NCI-H2107 treated with DMSO at 0.1 percent for 48 hours (cell line): ENCODE measurements around the gene LAMC1.
A peak's percentile ranks its signal among the peaks of the same experiment; 100 is the strongest.

Experiments
- DNase-seq: peaks from one replicate; lab custom pipeline; 2025; ENCODE audit not compliant: unreplicated experiment; lab: John Stamatoyannopoulos, UW

Gene LAMC1

DNA sequence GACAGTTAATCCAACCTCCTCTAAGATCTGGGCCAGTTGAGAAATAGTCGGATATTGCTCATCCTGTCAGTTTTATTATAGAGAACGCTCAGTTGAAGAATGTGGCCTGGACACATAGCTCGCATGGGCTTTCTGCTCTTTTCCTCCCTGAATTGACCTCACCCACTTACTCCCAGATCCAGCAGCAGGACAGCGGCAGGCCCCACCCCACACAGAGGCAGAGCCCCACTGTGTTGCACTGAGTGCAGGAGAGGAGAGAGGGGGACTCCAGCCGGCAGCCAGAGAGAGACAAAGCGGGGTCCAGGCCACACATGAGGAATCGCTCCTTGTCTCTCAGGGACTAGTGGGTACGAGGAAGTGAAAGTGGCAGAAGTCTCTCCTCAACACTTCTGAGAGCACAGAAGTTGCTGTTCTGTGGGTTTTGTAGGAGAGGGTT, 78.6 kb downstream of the LAMC1 start:
- no peak for DNase-seq

DNA sequence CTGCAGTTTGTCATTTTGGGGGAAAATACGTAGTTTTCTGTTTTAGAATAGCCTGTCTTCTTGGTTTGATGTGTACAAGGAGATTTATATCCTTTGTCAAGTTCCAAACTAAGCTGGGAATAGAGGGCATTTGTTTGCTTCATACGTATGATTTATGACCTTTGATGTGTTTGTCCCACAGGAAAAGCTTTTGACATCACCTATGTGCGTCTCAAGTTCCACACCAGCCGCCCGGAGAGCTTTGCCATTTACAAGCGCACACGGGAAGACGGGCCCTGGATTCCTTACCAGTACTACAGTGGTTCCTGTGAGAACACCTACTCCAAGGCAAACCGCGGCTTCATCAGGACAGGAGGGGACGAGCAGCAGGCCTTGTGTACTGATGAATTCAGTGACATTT, 79.9 kb downstream of the LAMC1 start:
- DNase-seq: peak; percentile 80

DNA sequence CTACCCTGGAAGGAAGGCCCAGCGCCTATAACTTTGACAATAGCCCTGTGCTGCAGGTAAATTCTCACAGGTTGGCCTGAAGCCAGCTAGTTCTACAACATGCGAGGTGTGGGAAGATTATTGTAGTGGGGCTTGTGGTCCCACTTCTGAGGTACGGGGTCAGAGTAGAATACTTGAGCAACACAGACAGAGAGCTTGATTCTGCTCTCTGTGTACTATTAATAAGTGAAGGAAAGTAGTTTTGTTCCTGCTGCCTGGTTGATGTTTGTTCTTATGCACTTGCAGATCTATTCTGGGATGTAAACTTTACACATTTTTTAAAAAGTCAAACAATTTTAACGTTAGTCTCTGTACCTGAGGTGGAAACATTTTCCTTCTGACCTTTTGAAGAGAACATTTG, 80.4 kb downstream of the LAMC1 start:
- DNase-seq: no peak

DNA sequence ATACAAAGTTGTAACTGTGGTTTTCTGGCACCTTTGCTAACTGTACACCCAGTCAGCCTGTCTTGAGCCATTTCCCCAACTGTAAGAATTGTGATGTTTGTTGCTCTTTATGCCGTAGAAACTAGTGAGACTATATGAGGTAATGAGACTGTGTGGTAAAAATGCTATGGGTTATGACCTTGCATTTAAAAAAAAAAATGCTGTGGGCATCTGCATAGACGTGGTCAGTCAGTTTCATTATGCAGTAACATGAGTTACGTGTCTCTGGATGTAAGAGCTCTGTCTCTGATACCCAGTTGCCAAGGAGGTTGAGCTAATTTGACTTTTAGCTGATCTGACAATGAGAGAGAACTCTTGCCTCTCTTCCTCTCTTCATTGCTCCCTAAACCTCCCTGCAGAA, 82.2 kb downstream of the LAMC1 start:
- DNase-seq: no peak

DNA sequence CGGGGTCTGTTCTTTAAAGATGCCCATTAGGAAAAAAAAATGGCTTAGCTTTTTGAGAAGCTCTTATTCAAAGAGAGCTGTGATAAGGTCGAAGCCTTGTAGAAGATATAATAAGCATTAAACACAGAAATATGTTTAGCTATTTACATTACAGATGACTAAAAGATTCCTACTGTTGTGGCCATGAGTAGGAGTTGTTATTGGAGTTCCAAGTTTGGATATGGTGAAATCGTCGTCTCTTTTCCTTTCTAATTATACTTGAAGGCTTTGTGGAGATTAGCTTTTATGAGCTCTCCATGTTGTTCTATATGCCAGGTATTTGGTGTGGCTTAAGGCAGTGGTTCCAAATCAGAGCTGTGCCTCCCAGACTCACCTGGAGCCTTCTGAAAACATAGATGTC, 82.9 kb downstream of the LAMC1 start:
- DNase-seq: no peak

DNA sequence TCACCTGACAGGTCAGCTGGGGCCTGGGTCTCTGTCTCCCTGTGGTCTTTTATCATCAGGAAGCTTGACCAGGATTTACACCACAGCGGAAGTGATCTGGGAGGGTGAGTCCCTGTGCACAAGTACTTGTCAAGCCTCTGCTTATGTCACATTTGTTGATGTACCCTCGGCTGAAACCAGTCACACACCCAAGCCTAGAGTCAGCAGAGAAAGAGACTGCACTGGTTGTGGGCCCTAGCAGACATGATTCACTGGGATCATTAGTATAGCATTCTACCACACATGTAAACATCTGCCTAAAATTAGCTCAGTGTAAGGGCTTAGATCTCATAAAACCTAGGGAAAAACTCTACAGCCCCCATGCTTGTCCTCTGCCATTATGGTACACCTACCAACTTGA, 83.5 kb downstream of the LAMC1 start:
- no peak for DNase-seq

DNA sequence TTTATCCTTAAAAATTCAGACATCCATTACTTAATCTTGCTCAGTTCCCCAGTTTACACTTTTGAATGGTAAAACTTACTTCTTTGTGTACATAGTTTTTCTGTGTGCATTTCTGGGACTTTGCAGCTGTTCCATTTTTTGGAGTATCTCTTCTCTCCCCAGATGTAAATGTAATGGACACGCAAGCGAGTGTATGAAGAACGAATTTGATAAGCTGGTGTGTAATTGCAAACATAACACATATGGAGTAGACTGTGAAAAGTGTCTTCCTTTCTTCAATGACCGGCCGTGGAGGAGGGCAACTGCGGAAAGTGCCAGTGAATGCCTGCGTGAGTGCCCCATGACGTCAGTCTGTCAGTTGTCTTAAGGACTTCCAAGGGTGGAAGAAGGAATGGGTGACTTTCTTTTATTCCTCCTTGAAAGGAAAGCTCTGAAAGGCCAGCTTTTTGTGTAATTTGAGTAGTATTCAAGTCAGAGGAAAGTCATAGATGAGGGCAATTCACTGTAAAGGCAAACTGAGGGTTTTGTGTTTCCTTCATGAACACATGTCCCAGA, 87.2 kb downstream of the LAMC1 start:
- DNase-seq: no peak

DNA sequence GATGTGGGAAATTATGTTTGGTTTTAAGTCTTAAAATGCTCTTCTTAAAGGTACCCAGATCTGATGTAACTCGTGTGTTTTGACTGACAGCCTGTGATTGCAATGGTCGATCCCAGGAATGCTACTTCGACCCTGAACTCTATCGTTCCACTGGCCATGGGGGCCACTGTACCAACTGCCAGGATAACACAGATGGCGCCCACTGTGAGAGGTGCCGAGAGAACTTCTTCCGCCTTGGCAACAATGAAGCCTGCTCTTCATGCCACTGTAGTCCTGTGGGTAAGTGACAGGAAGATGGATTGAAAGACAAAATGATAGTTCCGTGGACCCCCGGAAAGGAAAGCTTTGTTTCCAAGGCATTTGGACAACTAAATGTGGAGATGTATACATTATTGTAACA, 91.2 kb downstream of the LAMC1 start:
- no peak for DNase-seq

DNA sequence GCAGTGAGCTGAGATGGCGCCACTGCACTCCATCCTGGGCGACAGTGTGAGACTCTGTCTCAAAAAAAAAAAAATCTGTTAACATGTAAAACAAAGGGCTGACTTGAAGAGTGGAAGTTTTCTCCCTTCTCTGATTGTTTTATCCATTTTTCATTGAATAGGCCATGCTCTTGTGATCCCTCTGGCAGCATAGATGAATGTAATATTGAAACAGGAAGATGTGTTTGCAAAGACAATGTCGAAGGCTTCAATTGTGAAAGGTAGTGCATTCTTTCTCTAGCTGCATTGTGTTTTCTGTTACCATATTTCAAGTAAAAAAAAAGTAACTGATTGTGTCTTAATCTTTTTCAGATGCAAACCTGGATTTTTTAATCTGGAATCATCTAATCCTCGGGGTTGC, 93.2 kb downstream of the LAMC1 start:
- DNase-seq: no peak

DNA sequence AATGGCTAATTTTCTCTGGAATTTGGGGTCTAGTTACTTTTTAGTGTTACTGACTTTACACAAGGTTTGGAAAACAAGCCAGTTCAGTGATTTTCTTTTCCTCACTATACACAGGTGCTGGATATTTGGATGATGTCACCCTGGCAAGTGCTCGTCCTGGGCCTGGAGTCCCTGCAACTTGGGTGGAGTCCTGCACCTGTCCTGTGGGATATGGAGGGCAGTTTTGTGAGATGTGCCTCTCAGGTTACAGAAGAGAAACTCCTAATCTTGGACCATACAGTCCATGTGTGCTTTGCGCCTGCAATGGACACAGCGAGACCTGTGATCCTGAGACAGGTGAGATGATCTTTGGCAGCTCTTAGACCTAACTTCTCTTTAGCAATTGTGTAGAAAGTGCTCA, 98.4 kb downstream of the LAMC1 start:
- DNase-seq: no peak

DNA sequence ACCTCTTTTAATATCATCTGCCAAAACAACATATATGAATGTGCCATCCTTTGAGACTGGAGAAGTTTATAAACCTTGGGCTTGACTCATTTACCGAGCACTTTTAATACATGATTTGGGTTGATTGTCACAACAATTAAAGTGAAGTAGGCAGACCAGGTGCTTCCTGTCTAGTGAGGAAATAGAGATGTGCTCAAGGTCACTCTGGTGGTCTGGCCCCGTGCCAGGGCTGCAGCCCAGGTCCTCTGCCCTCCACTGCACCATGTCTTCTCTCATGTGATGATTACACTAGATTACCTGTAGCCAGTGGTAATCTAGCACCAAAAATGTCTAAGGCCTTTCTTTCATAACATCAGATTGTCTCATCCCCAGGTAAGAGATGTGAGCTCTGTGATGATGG, 101.0 kb downstream of the LAMC1 start:
- no peak for DNase-seq

DNA sequence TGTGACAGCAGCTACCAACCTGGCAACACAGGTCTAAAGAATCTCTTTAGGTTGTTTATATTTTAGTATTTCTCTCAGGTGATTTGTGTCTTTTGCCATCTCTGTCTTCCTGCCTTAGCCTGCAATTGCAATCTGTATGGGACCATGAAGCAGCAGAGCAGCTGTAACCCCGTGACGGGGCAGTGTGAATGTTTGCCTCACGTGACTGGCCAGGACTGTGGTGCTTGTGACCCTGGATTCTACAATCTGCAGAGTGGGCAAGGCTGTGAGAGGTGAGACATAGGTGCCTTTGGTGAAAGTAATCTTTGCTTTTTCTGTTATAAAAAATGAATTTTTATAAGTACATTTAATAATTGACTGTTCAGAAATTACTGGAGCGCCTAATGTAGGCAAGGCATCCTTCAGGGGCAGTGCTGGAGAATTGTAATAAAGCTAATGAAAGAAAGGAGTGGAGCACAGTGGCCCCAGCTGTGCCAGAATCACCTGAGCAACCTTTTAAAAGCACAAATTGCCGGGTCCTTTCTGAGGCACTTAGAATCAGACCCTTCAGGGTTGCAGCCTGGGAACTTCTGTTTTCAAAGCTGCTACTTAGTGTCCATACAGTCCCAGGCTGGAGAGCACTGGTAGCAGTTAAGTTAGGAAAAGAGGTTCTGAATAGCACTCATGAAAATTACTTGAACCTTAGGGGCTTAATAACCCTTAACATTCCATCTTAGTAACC, 102.2 kb downstream of the LAMC1 start:
- no peak for DNase-seq

DNA sequence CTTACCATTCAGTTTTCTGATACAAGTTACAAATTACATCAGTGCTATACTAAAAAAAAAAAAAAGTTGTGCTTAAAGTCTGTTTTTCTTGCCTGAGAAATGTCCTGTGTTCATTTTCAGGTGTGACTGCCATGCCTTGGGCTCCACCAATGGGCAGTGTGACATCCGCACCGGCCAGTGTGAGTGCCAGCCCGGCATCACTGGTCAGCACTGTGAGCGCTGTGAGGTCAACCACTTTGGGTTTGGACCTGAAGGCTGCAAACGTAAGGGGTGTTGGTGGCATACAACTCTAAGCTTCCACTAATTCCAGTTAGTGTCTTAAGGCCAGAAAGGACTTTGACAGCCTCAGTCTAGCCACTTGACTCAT, 102.8 kb downstream of the LAMC1 start:
- DNase-seq: no peak

DNA sequence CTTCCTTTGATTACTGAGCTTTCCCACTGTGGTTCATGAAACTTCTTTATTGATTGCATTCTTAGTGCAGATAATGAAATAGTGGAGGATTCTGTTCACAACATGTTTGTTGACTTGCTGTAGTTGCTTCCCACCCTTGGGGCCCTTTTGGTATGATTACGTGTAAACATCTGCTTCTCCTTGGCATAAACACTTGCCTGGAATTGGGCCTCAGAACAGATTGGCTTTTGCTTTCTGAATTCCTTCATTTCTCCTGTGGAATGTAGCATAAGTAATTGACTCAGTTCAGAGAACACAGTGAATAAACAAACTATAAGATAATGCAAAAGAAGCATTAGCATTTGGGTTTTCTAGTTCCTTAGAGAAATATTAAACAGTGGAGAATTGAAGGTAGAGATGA, 103.3 kb downstream of the LAMC1 start:
- DNase-seq: no peak

DNA sequence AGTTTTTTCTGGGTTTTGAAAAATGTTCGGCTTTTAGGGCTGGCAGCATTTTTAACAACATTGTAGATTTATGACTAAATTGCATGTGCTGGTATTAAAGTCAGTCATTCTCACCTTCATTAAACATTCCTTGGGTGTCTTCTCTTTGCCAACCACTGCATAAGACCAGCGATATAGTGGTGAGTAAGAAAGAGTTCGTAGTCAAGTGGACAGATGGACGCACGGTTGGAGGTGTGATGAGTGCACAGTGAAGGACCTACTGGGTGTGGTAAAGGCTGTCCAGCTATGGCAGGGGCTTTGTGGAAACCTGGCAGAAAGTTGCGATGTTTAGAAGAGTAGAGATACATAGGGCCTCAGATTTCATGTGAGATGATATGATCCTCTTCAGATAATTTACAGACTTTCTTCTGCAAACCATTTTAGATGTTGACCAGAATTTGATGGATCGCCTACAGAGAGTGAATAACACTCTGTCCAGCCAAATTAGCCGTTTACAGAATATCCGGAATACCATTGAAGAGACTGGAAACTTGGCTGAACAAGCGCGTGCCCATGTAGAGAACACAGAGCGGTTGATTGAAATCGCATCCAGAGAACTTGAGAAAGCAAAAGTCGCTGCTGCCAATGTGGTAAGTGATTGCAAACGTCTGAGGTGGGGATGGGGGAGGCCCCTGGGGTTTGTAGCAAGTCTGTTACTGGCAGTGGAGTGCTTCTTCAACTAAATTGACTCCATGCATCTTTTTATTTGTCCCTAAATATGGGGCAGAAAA, 106.9 kb downstream of the LAMC1 start:
- no peak for DNase-seq

DNA sequence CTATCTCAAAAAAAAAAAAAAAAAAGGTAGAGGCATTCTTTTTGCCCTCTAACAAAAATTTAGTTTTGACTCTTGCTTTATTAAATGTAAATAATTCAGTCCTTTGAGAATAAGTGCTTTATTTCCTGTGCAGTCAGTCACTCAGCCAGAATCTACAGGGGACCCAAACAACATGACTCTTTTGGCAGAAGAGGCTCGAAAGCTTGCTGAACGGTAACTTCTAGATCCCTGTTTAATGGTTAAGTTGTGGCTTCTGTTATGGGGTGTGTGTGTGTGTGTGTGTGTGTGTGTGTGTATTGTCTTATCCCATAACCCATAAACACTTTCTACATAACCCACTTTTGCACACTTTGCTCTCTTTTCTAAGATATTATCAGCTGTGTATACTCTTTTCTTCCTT, 107.9 kb downstream of the LAMC1 start:
- no peak for DNase-seq

DNA sequence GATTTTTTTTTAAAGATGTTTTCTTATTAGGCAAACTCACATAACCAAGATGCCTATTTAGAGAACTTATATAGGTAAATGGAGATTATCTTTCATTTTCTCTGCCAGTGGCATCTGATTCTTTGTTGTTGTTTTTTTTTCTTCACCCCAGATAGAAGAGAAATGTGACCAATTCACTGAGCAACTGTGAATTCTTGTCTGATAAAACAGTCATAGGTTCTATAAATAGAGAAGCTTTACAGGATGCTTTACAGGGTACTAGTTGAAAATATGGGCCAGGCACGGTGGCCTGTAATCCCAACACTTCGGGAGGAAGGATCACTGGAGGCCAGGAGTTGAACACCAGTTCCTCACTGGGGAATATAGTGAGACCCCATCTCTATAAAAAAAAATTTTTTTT, 112.1 kb downstream of the LAMC1 start:
- DNase-seq: no peak

DNA sequence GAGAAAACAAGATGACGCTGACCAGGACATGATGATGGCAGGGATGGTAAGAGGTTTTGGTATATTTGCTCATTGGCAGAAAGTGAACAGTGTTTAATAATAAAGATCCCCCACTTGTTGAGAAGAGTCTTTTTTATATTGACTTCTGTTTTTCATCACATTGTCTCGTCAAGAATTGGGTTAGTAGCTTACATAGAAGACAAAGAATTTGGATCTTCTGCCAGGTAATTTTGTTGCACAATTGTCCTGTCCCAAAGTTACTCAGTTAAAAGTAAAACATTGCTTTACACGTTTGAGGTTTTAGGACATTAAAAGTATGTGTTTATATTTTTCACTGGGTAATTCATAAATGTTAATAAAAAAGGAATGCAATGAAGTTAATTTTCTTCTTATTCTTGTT, 114.6 kb downstream of the LAMC1 start:
- DNase-seq: no peak

DNA sequence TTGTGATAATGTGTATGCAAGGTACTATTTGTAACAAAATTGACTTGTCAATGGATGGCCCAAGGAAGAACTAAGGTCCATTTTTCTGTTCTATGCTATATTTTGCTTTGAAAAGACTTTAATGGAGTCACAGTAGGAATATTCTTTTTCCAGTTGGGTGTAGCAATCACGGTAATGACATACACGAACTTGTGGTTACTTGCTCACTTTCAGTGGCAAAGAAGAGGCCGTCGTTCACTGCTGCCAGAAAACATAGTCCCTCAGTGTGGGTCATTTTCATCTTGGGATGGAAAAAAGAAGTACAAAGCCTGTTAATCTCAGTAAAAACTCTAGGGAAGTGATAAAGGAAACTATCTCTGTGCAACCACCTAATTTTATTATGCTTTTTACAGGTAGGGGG, 115.1 kb downstream of the LAMC1 start:
- DNase-seq: no peak

DNA sequence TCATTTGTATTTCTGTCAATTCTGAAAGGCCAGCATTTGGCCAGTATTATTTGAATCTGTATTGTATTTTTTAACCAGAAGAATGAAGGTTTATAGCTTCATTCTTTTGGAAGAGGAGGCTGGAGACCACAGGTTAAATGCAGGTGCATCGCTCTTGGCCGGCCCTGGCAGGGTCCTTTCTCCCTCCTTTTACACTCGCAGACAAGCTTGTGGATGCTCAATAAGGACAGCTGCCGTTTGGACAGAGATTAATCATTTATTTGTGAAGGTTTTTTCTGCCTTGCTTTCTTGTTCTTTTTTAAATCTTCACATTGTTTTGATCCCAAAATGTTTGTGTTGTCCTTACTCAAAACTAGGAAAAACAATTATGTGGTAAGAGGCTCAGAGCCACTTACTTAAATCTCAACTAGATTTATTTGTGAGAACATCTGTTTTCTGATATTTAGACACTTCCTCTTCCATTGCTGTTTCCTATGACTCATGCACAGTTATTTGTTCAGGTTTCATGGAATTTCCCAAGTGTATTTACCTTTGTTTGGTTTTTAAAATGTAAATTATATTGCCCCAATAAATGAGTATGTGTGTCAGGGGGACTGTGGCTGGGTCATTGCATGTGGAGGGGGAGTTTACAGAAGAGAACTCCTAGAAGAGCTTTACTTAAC, 116.2 kb downstream of the LAMC1 start:
- DNase-seq: no peak

DNA sequence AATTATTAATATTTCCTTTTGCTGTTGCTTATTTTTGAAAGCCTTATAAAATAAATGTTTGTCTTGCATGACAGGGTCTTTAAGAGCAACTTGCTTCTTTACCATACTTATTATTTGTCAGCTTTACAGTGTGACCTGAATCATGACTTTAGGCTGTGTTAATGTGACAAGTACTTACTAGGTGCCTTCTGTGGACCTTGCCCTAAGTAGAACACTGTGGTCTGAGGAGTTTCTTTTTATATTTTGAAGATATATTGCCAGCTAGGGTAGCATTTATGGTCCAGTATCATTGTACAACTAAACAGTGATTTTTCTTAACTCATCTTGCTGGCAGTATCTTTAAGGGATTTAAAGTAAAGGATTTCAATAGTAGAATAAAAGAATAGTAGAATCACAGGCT, 117.4 kb downstream of the LAMC1 start:
- no peak for DNase-seq

DNA sequence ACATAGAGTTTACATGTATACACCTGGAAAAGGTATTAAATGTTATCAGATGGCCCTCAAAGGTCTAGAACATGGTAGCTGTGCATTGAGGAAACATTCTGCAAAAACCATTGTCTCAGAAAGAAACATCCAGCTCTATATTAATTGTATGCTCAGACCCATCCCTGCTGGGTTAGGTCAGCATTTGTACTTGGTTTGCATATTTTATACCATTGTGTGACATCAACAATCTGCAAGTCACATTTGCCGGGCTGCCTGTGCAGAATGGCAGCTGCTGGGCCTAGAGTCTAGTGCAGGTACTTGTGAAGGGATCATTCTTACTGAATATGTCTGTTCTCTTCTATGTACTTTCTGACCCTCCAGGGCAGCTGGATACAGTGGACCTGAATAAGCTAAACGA, 119.0 kb downstream of the LAMC1 start:
- no peak for DNase-seq
